ENCODE results near the gene PFDN6.
"Not testable (repeated sequence)": the region's sequence is repeated elsewhere in the genome, so short reads cannot be mapped to it uniquely, and the experiment has no call there.

The PFDN6 gene

GRCh38 chr6:33279257-33279695, 10.1 kb upstream of the PFDN6 start:
- Mint-ChIP-seq H3K27me3 (no peaks in the 10 kb centered on the region), H3K27ac (peak overlapping the region; percentile 93), H3K36me3 (ENCODE audit: low read depth) (peaks cover 93% of the 10 kb centered on the region), H3K9me3 (no peaks in the 10 kb centered on the region), H3K4me3 (no peak overlapping the region), H3K4me1 (ENCODE audit: low read depth) (peaks cover 51% of the 10 kb centered on the region)
- DNase-seq: no peak

- H3K4me3 Mint-ChIP-seq: no peak overlapping the region
- H3K36me3 Mint-ChIP-seq (ENCODE audit: low read depth): peaks cover 93% of the 10 kb centered on the region
- DNase-seq: no peak
- peaks cover 44% of the 10 kb centered on the region for H3K4me1 Mint-ChIP-seq (ENCODE audit: low read depth)
- H3K27ac Mint-ChIP-seq: peak overlapping the region; percentile 93
- H3K27me3 Mint-ChIP-seq: no peaks in the 10 kb centered on the region
- no peaks in the 10 kb centered on the region for H3K9me3 Mint-ChIP-seq
Observed at GRCh38 chr6:33279971-33280511, 9.4 kb upstream of the PFDN6 start.

- DNase-seq: no peak
- Mint-ChIP-seq H3K27ac (peak overlapping the region; percentile 93), H3K9me3 (no peaks in the 10 kb centered on the region), H3K4me1 (ENCODE audit: low read depth) (peaks cover 39% of the 10 kb centered on the region), H3K27me3 (no peaks in the 10 kb centered on the region), H3K4me3 (no peak overlapping the region), H3K36me3 (ENCODE audit: low read depth) (peaks cover 92% of the 10 kb centered on the region)
Observed at GRCh38 chr6:33280539-33280938, 8.9 kb upstream of the PFDN6 start.

GRCh38 chr6:33285214-33285613, 4.2 kb upstream of the PFDN6 start:
- H3K4me3 Mint-ChIP-seq, DNase-seq, H3K27me3 Mint-ChIP-seq, H3K9me3 Mint-ChIP-seq: not testable (repeated sequence)
- Mint-ChIP-seq H3K36me3 (ENCODE audit: low read depth) (peaks cover 95% of the 10 kb centered on the region), H3K4me1 (ENCODE audit: low read depth) (peaks cover 40% of the 10 kb centered on the region), H3K27ac (peak overlapping the region; percentile 29)

GRCh38 chr6:33286946-33287914, 2.2 kb upstream of the PFDN6 start:
- H3K36me3 Mint-ChIP-seq (ENCODE audit: low read depth): peaks cover 95% of the 10 kb centered on the region
- H3K27ac Mint-ChIP-seq: peak overlapping the region; percentile 98
- H3K9me3 Mint-ChIP-seq: no peaks in the 10 kb centered on the region
- no peak for DNase-seq
- H3K27me3 Mint-ChIP-seq: no peaks in the 10 kb centered on the region
- peak overlapping the region; percentile 98 for H3K4me3 Mint-ChIP-seq
- H3K4me1 Mint-ChIP-seq (ENCODE audit: low read depth): peaks cover 42% of the 10 kb centered on the region

GRCh38 chr6:33288141-33288920, 1.1 kb upstream of the PFDN6 start:
- no peak for DNase-seq
- Mint-ChIP-seq H3K9me3 (no peaks in the 10 kb centered on the region), H3K4me3 (peak overlapping the region; percentile 98), H3K4me1 (ENCODE audit: low read depth) (peaks cover 43% of the 10 kb centered on the region), H3K27ac (peak overlapping the region; percentile 98), H3K36me3 (ENCODE audit: low read depth) (peaks cover 97% of the 10 kb centered on the region), H3K27me3 (no peaks in the 10 kb centered on the region)

GRCh38 chr6:33289784-33290315, 449 bp downstream of the PFDN6 start:
- no peak for DNase-seq
- Mint-ChIP-seq H3K9me3 (no peaks in the 10 kb centered on the region), H3K4me3 (peak overlapping the region; percentile 98), H3K27ac (peak overlapping the region; percentile 98), H3K36me3 (ENCODE audit: low read depth) (peaks cover 92% of the 10 kb centered on the region), H3K27me3 (no peaks in the 10 kb centered on the region), H3K4me1 (ENCODE audit: low read depth) (peaks cover 41% of the 10 kb centered on the region)

GRCh38 chr6:33290459-33290858, 1.1 kb downstream of the PFDN6 start:
- no peaks in the 10 kb centered on the region for H3K9me3 Mint-ChIP-seq
- H3K27me3 Mint-ChIP-seq: no peaks in the 10 kb centered on the region
- H3K27ac Mint-ChIP-seq: peak overlapping the region; percentile 98
- H3K4me1 Mint-ChIP-seq (ENCODE audit: low read depth): peaks cover 41% of the 10 kb centered on the region
- no peak for DNase-seq
- peak overlapping the region; percentile 98 for H3K4me3 Mint-ChIP-seq
- H3K36me3 Mint-ChIP-seq (ENCODE audit: low read depth): peaks cover 91% of the 10 kb centered on the region

- Mint-ChIP-seq H3K27ac (peak overlapping the region; percentile 75), H3K4me1 (ENCODE audit: low read depth) (peaks cover 37% of the 10 kb centered on the region), H3K27me3 (no peaks in the 10 kb centered on the region), H3K4me3 (no peak overlapping the region), H3K9me3 (no peaks in the 10 kb centered on the region), H3K36me3 (ENCODE audit: low read depth) (peaks cover 80% of the 10 kb centered on the region)
- DNase-seq: no peak
Observed at GRCh38 chr6:33292996-33293682, 3.7 kb downstream of the PFDN6 start.

- no peak overlapping the region for H3K4me3 Mint-ChIP-seq
- H3K27ac Mint-ChIP-seq: peak overlapping the region; percentile 52
- peaks cover 30% of the 10 kb centered on the region for H3K4me1 Mint-ChIP-seq (ENCODE audit: low read depth)
Observed at GRCh38 chr6:33294086-33294823, 4.9 kb downstream of the PFDN6 start.

GRCh38 chr6:33295621-33296369, 6.4 kb downstream of the PFDN6 start:
- Mint-ChIP-seq H3K27ac (peak overlapping the region; percentile 85), H3K4me3 (no peak overlapping the region)

More at GRCh38 chr6:33294086-33294823, 4.9 kb downstream of the PFDN6 start:
- DNase-seq: no peak
- H3K9me3 Mint-ChIP-seq: no peaks in the 10 kb centered on the region
- H3K27me3 Mint-ChIP-seq: no peaks in the 10 kb centered on the region
- peaks cover 70% of the 10 kb centered on the region for H3K36me3 Mint-ChIP-seq (ENCODE audit: low read depth)

GRCh38 chr6:33296797-33297405, 7.5 kb downstream of the PFDN6 start:
- peak overlapping the region; percentile 85 for H3K27ac Mint-ChIP-seq
- no peak for DNase-seq
- no peaks in the 10 kb centered on the region for H3K27me3 Mint-ChIP-seq
- peak overlapping the region; percentile 67 for H3K4me3 Mint-ChIP-seq
- H3K4me1 Mint-ChIP-seq (ENCODE audit: low read depth): peaks cover 35% of the 10 kb centered on the region
- H3K9me3 Mint-ChIP-seq: no peaks in the 10 kb centered on the region
- peaks cover 70% of the 10 kb centered on the region for H3K36me3 Mint-ChIP-seq (ENCODE audit: low read depth)

More at GRCh38 chr6:33295621-33296369, 6.4 kb downstream of the PFDN6 start:
- no peaks in the 10 kb centered on the region for H3K9me3 Mint-ChIP-seq
- H3K27me3 Mint-ChIP-seq: no peaks in the 10 kb centered on the region
- H3K36me3 Mint-ChIP-seq (ENCODE audit: low read depth): peaks cover 70% of the 10 kb centered on the region
- H3K4me1 Mint-ChIP-seq (ENCODE audit: low read depth): peaks cover 36% of the 10 kb centered on the region
- DNase-seq: no peak
